Pancreas (tissue), 10 donors: Measurements from ENCODE around the gene MACROD2. TPM values are rescaled to one million over a fixed set of nuclear protein-coding genes. Genes with fewer than 3 reads are reported as not detected.

Experiments used
- ATAC-seq, 4 donors: fragments of 200-7000 bp; cut with Tn5 transposase; one replicate each; pipeline versions ENCODE4 v1.8.0 to v1.9.1; 2020; ENCODE audit warnings: mild to moderate bottlenecking in 4 of 4, moderate library complexity in 4 of 4
- DNase-seq, 6 donors: peaks; one replicate each; pipeline ENCODE4 v3.0.0-alpha.2; 2020
- FAIRE-seq: peaks from 2 replicates; lab custom pipeline; 2012; peaks lifted over from hg19 to GRCh38; lab: Jason Lieb, UNC
- H3K27ac ChIP-seq, 4 donors: fragments of 200-600 bp; sonication (generic); 1 replicate in 3 of 4; 2 replicates in 1 of 4; pipeline versions ENCODE4 v1.5.0 to v1.8.0; 2020
- H3K27me3 ChIP-seq, 4 donors: fragments of 200-600 bp; one replicate each; pipeline ENCODE4 v1.8.0; 2021
- H3K36me3 ChIP-seq, 3 donors: fragments of 200-600 bp; sonication (generic) in 1 of 3; one replicate each; pipeline versions ENCODE4 v1.5.0 to v1.8.0; 2020 to 2021
- H3K4me1 ChIP-seq, 3 donors: fragments of 200-600 bp; one replicate each; pipeline ENCODE4 v1.8.0; 2021
- H3K4me3 ChIP-seq, 4 donors: fragments of 200-600 bp; sonication (generic) in 2 of 4; one replicate each; pipeline versions ENCODE4 v1.5.0 to v1.8.0; 2020 to 2021
- H3K9me3 ChIP-seq, 4 donors: fragments of 200-600 bp; one replicate each; pipeline ENCODE4 v1.8.0; 2021
- WGBS, 2 donors: extraction: QIAGEN DNeasy Blood & Tissue Kit; methylation state at CpG; one replicate each; pipeline ENCODE4 v1.1.7; 2013; 5-methylcytosine and 5-hydroxymethylcytosine counted together
- intact Hi-C, 3 donors: fragments of 100-400 bp; cut with DNase I; formaldehyde crosslinking; loops; one replicate each; pipeline versions ENCODE4 v1.11.1 to v1.14.2; 2022
- polyA plus RNA-seq, 2 donors: library from polyadenylated mRNA; stranded (reverse); fragments of 200-250 nt; gene quantifications; one replicate each; pipeline ENCODE4 v1.2.3, GENCODE V29; 2013
- total RNA-seq, 6 donors: library from RNA; stranded (reverse); fragmentation: NEBNext Ultra II Directional in 4 of 6; extraction: Animal tissue kit (Norgen Biotek cat#: 25700) in 4 of 6; gene quantifications; one replicate each; pipeline versions ENCODE4 v1.2.1 to v1.2.4, GENCODE V29; 2021 to 2023
- TF ChIP-seq, protein P1 (sequence below), 4 donors: fragments of 200-600 bp; sonication (generic) in 3 of 4; IDR thresholded peaks; one replicate each; pipeline versions ENCODE4 v1.5.0 to v1.8.0; 2021; ENCODE audit warnings: antibody characterized with exemption in 4 of 4
- donor health status: healthy with polysubstance abuse.
- donor health status: DM: no; HTN: no; CAD: no; lungs with moderate emphysema.
- donor health status: DM: no; HTN: no; CAD: no.
- donor health status: control.
- donor health status: control.
- donor health status: Bipolar disorder and iron deficiency.
- donor health status: DM: yes; HTN: yes; CAD: no.
- donor health status: DM: no; HTN: no; CAD: no.
- donor health status: DM: no; HTN: no; CAD: no.
- donor health status: DM: yes; HTN: yes; CAD: no.

The MACROD2 gene
- total and polyA plus RNA-seq, 8 donors: 1.7 to 4.9 (median 2.7) TPM

DNA sequence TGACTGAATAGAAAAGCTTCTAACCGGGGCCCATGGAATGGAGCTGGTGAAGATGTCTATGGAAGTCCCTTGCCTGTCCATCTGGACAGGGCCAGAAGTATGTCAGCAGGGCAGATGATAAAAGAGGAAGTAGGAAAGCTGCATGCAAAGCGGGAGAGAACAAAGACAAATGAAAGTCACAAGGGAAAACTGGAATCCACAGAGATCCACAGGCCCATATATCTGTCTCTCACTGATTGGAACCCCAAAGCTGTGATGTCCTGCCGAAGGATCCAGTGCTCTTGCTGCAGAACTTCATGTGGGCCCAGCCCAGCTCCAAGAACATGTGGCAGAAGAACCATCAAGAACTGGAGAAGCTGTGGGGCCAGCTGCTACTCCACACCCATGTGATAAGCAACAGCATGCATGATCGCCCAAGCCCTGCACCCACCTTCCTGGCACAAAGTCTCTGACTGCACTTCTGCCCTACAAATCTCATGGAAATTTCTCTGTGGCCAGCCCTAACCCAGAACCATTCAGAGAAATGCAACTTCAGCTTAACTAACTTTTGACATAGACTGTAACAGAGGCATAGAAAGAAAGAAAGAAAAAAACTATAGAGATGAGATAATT is 1862.0 kb downstream of the MACROD2 start:
- no peak overlapping the region for H3K4me3 ChIP-seq

DNA sequence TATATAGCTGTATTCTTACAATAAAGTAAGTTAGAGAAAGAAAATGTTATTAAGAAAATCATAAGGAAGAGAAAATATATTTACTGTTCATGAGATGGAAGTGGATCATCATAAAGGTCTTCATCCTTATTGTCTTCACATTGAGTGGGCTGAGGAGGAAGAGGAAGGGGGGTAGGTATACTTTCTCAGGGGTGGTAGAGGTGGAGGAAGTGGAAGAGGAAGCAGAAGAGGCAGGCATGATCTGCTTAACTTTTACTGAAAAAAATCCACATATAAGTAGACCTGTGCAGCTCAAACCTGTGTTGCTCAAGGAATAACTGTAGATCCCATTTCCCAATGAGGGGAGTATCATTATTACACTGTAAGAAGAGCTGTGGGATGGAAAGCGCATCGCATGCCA is 1863.7 kb downstream of the MACROD2 start:
- ATAC-seq: no peak
- H3K27ac ChIP-seq: no peak overlapping the region
- no peak for FAIRE-seq
- H3K4me3 ChIP-seq: no peak overlapping the region
- TF ChIP-seq, protein P1, sequence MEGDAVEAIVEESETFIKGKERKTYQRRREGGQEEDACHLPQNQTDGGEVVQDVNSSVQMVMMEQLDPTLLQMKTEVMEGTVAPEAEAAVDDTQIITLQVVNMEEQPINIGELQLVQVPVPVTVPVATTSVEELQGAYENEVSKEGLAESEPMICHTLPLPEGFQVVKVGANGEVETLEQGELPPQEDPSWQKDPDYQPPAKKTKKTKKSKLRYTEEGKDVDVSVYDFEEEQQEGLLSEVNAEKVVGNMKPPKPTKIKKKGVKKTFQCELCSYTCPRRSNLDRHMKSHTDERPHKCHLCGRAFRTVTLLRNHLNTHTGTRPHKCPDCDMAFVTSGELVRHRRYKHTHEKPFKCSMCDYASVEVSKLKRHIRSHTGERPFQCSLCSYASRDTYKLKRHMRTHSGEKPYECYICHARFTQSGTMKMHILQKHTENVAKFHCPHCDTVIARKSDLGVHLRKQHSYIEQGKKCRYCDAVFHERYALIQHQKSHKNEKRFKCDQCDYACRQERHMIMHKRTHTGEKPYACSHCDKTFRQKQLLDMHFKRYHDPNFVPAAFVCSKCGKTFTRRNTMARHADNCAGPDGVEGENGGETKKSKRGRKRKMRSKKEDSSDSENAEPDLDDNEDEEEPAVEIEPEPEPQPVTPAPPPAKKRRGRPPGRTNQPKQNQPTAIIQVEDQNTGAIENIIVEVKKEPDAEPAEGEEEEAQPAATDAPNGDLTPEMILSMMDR (IDR thresholded peaks at IDR 0.05): no peak
- intact Hi-C loops: no loop called here
- H3K9me3 ChIP-seq: no peaks in the 10 kb centered on the region
- H3K4me1 ChIP-seq: no peaks in the 10 kb centered on the region
- DNase-seq: no peak
- H3K27me3 ChIP-seq: no peaks in the 10 kb centered on the region
- 96 to 97% methylated on average over 2 of the region's 2 CpGs for WGBS, 2 donors
- no peaks in the 10 kb centered on the region for H3K36me3 ChIP-seq

More for the DNA sequence above, 1862.0 kb downstream of the MACROD2 start:
- H3K36me3 ChIP-seq: no peaks in the 10 kb centered on the region
- no peak overlapping the region for H3K27ac ChIP-seq
- TF ChIP-seq, protein P1 (IDR thresholded peaks at IDR 0.05): no peak
- ATAC-seq (no peak), DNase-seq (no peak), FAIRE-seq (no peak)
- no peaks in the 10 kb centered on the region for H3K27me3 ChIP-seq
- no peaks in the 10 kb centered on the region for H3K9me3 ChIP-seq
- no peaks in the 10 kb centered on the region for H3K4me1 ChIP-seq
- intact Hi-C loops: no loop called here
- WGBS, 2 donors: 79 to 81% methylated on average over 4 of the region's 4 CpGs

DNA sequence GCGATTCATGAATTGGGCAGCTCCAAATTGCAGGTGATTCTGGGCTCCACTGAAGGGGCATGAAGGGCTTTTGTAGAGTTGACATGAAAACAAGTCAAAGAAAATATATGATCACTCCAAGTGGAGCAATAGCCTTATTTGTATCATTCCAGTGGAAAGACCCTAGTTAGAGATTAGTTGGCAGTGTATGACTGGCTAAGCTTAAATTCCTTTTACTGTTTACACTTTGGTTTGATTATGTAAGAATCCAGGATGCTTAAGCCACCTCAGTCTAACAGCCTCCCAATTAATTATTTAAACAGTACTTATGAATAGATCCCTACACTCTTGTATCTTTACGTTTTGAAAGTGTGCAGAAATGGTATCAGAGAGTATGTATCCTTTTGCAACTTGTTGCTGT is 1865.5 kb downstream of the MACROD2 start:
- TF ChIP-seq, protein P1 (IDR thresholded peaks at IDR 0.05): no peak
- no peak overlapping the region for H3K27ac ChIP-seq

DNA sequence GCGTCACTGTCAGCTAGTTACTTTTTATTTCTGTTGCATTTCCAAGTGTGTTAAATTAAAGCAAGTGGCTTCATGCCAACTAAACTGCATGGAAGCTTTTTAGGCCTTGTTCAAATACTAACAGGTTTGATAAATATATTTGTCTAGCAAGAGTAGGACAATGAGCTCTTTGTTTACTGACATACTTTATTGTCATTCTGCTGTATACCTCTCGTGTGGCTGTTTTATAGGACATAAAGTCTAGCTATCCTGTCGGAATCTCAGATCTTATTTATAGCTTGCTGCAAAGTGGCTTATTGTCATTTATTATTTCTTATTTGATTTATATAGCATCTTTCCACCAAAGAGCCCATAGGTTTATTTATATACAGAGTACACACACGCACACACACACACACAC is 1866.9 kb downstream of the MACROD2 start:
- Histone ChIP-seq H3K27me3 (no peaks in the 10 kb centered on the region), H3K27ac (no peak overlapping the region), H3K9me3 (no peaks in the 10 kb centered on the region), H3K4me3 (no peak overlapping the region), H3K36me3 (no peaks in the 10 kb centered on the region), H3K4me1 (no peaks in the 10 kb centered on the region)
- TF ChIP-seq, protein P1 (IDR thresholded peaks at IDR 0.05): no peak
- FAIRE-seq (no peak), ATAC-seq (peak in 2 of 4 donors; percentile 60 to 67), DNase-seq (no peak)
- intact Hi-C loops: no loop called here
- 44 to 47% methylated on average over 4 of the region's 4 CpGs for WGBS, 2 donors

More for the DNA sequence above, 1865.5 kb downstream of the MACROD2 start:
- H3K4me3 ChIP-seq: no peak overlapping the region
- no peaks in the 10 kb centered on the region for H3K36me3 ChIP-seq
- peak in 1 of 4 donors; percentile 56 for ATAC-seq
- 54 to 64% methylated on average over 2 of the region's 2 CpGs for WGBS, 2 donors
- no peaks in the 10 kb centered on the region for H3K4me1 ChIP-seq
- FAIRE-seq: no peak
- no peak for DNase-seq
- no peaks in the 10 kb centered on the region for H3K27me3 ChIP-seq
- no peaks in the 10 kb centered on the region for H3K9me3 ChIP-seq
- intact Hi-C loops: no loop called here

DNA sequence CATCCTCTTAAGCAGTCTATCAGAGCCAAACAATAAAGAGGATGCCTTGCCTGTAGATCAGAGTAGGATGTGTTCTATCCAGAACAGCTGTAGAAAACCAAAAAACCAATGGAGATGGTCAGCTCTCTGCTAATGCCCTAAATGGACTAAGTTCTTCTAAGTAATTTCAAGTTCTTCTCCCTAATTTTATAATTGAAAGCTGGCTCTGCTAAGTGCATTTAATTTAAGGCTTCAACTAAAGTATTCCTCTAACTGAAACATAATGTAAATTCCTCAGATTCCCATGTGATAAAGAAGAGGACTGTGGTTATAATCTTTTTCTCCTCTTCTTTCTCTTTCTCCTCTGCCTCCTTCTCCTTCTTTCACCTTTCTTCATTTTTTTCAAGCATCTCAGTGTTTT is 1868.4 kb downstream of the MACROD2 start:
- no peak overlapping the region for H3K27ac ChIP-seq
- no peaks in the 10 kb centered on the region for H3K27me3 ChIP-seq
- FAIRE-seq: no peak
- intact Hi-C loops: no loop called here
- ATAC-seq: no peak
- H3K9me3 ChIP-seq: no peaks in the 10 kb centered on the region
- TF ChIP-seq, protein P1 (IDR thresholded peaks at IDR 0.05): no peak
- no peaks in the 10 kb centered on the region for H3K36me3 ChIP-seq
- no peak overlapping the region for H3K4me3 ChIP-seq
- DNase-seq: no peak
- H3K4me1 ChIP-seq: no peaks in the 10 kb centered on the region
